GM08714 (cell line): ENCODE data around the gene TTC23L.

Source experiments
- H3K4me3 ChIP-seq: fragments of 200-500 bp; sonication (Bioruptor generic); 2 replicates; pipeline ENCODE4 v1.5.1; 2014; ENCODE audit warnings: mild to moderate bottlenecking, low read length, inconsistent platforms
- ZNF274 ChIP-seq: IDR thresholded peaks from 2 replicates; pipeline ENCODE4 v1.6.1; 2012; ENCODE audit warnings: mild to moderate bottlenecking, low read depth, low read length

Gene TTC23L

GRCh38 chr5:34930462-34930844 lies 91.5 kb downstream of the TTC23L start:
- no peak for TF ChIP-seq ZNF274
- peak overlapping the region; percentile 86 for H3K4me3 ChIP-seq

GRCh38 chr5:34930870-34931269 lies 91.9 kb downstream of the TTC23L start:
- no peak for TF ChIP-seq ZNF274
- H3K4me3 ChIP-seq, result peak overlapping the region; percentile 86

- TF ChIP-seq ZNF274, result no peak
- H3K4me3 ChIP-seq, result no peak overlapping the region
Observed at GRCh38 chr5:34932947-34933346, 94.0 kb downstream of the TTC23L start.

DNA sequence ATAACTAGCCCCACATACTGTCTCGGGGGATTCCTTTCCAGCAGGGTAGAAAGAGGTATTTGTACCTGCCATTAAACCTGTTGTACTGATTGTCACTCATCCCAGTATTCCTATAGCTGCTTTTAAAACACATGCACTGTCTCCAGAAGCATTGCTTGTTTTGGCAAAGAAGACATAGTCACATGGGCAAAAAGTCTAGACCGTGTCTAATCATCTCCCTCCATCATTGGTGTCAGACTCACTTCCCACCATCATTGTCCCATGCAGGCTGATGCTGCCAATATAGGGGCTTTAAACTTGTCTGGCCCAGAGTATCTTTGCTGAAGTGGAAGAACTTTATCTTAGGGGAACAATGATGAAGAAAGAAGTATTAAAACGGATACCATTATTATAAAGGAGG lies 103.0 kb downstream of the TTC23L start:
- no peak for TF ChIP-seq ZNF274
- H3K4me3 ChIP-seq, result no peak overlapping the region

DNA sequence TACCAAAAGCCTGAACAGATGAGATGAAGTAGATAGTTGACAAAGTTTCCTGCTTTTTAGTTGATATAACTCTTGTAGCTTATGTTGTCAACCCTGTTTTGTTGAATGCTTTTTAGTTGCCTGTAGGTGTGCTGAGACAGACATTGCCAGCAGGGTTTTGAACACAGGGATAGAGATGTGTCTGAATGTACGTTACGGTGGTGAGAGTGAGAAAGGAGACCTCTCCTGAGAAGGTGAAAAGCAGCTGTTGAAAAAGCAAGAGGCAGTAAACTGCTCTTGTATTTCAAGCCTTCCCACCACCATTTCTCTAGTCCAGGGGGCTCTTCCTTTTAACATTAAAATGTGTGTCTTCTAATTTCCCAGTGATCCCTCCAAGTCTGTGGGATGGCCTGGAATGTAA lies 105.1 kb downstream of the TTC23L start:
- H3K4me3 ChIP-seq, result no peak overlapping the region
- no peak for TF ChIP-seq ZNF274

GRCh38 chr5:34944460-34945047 lies 105.6 kb downstream of the TTC23L start:
- no peak for TF ChIP-seq ZNF274
- no peak overlapping the region for H3K4me3 ChIP-seq
